HFF-Myc (cell line): ENCODE data around the gene SLC26A2.

Experiments used
- DNase-seq: peaks from one replicate; pipeline ENCODE4 v3.0.0-alpha.2; 2011; ENCODE audit warnings: low read depth; ENCODE audit errors: extremely low read depth
- H3K4me3 ChIP-seq: replicated peaks from 2 replicates; pipeline ENCODE4 v1.5.1; 2011; ENCODE audit warnings: low read depth, mild to moderate bottlenecking, control low read depth, low read length
- CTCF ChIP-seq: IDR thresholded peaks from 2 replicates; pipeline ENCODE4 v1.5.1; 2012; ENCODE audit warnings: mild to moderate bottlenecking, low read depth, low read length, control low read depth; ENCODE audit errors: missing control alignments

SLC26A2 gene

GRCh38 chr5:150033334-150033733 is 72.8 kb downstream of the SLC26A2 start:
- no peak for TF ChIP-seq CTCF
- no peak for DNase-seq
- H3K4me3 ChIP-seq: no peak overlapping the region

- no peak overlapping the region for H3K4me3 ChIP-seq
- TF ChIP-seq CTCF: no peak
- no peak for DNase-seq
These were observed 74.1 kb downstream of the SLC26A2 start for GRCh38 chr5:150034662-150035061.

- H3K4me3 ChIP-seq: no peak overlapping the region
- no peak for TF ChIP-seq CTCF
- no peak for DNase-seq
These were observed 74.8 kb downstream of the SLC26A2 start for GRCh38 chr5:150035139-150035895.

DNA sequence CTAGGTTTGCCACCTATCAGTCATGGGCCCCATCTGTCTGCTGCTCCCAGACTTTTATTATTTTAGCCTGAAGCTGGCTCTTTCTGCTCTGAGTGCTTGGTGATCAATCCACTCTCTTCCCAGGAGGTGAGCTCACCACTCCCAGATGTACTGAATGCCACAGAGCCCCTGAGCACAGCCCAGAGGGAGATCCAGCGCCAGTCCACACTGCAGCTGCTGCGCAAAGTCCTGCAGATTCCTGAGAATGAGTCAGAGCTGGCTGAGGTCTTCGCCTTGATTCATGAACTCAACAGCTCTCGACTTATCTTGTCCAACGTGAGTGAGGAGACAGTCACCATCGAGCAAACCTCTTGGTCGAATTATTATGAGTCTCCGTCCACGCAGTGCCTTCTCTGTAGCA is 76.0 kb downstream of the SLC26A2 start:
- peak; percentile 91 for DNase-seq
- no peak overlapping the region for H3K4me3 ChIP-seq
- no peak for TF ChIP-seq CTCF
